Inferior parietal cortex (tissue), 1 donor: ENCODE measurements around the gene NCS1.
A peak's percentile ranks its signal among the peaks of the same experiment; 100 is the strongest.

ENCODE experiments used
- DNase-seq: peaks from one replicate; pipeline ENCODE4 v3.0.0-alpha.2; 2016; ENCODE audit errors: extremely low spot score

Gene NCS1

DNA sequence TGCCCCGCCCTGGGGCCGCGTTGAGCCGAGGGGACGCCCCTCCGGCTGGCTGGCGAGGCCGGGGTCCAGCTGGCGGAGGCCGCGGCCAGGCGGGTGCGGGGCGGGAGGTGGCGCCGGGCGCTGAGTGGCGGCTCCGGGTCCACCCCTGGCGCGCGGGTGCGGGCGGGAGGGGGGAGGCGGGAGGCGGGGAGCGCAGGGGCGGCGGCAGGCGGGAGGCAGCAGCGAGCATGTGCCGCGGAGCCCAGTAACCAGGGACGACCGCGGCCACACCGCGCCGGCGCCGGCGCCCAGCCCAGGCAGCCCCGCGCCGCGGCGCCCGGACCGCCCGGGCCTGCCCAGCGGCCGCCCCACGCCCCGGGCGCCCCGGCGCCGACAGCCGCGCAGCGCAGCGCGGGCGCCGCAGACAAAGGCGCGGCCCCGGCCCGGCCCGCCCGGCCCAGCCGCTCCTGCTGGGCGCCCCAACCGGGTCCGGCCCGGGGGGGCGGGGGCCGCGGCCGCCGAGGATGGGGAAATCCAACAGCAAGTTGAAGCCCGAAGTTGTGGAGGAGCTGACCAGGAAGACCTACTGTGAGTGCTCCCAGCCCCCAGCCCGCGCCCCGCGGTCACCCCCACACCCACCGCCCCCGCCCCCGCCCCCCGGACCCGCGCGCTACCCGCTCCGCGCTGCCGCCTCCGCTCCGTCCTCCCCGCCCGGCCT lies at the start of gene NCS1:
NCS1 (plus strand) TSS at position 244 of the 697 bp plus-strand sequence; CDS start at position 504, 260 bp downstream.
- no peak for DNase-seq

DNA sequence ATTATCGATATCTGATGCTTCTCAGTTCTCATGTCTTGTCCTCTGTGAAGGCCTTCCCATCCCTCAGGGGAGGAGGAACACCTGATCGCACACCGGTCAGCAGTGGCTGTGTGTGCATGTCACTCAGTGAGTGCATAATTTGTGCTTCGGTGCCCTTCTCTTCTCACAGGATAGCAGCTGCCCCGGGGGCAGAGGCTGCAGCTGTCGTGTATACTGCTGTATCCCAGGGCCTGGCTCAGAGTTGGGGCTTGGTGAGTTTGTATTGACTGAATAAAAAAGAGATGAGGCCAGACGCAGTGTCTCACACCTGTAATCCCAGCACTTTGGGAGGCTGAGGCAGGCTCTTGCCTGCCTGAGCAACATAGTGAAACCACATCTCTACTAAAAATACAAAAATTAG lies 49.7 kb upstream of the NCS1 start:
- no peak for DNase-seq

DNA sequence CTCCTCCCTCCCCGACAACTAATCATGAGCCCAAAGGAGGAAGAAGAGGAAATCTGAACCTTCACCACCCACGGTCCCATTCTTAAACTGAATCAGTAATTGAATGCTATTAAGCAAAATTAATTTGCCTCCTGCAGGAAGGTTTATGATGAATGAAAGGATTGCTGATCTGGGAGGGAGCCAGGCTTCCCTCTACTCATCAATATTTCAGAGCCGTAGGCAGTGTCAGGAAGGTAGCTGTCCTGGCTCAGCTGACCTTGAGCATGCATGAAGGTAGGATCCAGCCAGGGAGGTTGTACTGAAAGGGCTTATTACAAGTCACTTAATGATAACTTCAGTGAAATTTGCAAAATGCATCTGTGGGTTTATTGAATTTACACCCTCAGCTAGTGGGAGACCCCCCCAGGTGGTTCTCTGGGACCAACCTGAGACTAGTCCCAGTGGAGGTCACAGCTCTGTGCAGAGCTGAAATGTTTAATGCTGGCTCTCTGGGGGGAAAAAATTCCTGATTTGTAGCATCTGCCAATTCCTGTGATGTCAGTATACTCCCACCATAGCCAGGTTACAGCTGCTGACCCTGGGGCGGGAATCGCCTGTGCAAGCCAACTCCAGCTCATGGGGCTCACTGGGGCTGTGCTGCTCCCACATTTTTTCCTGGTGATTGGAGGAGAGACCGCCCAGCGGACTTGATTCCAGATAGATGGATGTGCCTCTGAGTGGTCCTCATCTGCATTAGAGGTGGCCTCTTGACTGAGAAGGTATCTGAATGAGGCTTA lies 47.9 kb upstream of the NCS1 start:
- no peak for DNase-seq

DNA sequence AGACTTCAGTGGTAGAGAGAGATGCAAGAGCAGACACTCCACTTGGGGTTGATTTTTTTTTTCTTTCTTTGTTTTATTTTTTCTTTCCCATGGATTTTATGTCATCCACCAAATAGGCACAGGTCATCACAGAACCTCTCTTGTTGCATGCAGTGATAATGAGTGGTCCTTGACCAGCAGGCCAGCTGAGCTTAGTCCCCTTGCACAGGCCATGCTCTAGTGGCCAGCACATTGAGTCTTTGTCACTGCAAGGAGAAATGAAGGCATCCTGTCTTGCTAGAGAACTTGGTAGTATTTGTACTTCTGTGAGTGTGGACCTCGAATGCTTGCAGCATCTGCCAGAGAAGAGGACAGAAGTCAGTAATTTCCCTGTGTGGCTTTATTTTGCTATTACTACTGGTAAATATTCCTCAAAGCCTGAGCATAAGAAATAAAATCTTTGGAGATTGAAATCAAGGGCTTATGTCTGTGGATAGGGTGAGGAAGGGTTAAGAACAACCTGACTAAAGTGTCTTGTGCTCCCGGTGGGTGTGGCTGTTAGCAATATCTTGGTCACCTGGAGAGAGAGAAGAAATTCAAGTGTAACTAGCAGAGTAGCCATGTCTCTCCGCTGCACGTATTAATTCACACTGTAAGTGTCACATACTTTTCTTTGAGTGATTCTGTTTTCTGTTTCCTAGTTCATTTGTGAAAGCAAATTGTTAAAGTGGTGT lies 45.3 kb upstream of the NCS1 start:
- DNase-seq, result no peak

DNA sequence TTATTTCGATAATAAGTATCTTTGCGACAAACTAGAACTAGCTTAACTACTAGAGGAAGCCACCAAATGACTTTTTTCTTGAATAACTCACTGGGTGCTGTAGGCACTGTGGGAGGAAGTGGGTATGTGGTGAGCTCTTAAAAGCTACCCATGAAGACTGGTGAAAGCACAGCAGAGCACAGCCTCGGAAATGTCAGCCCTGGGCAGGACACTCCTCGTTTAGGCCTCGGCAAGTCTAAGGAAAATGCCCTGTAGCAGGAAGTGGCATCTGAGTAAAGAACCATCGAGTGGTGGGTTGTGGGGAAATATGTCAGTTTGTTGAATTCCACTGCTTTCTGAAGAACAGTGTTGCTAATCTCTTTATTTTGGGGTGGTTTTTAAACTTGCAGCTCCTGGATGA lies 44.0 kb upstream of the NCS1 start:
- DNase-seq, result no peak

DNA sequence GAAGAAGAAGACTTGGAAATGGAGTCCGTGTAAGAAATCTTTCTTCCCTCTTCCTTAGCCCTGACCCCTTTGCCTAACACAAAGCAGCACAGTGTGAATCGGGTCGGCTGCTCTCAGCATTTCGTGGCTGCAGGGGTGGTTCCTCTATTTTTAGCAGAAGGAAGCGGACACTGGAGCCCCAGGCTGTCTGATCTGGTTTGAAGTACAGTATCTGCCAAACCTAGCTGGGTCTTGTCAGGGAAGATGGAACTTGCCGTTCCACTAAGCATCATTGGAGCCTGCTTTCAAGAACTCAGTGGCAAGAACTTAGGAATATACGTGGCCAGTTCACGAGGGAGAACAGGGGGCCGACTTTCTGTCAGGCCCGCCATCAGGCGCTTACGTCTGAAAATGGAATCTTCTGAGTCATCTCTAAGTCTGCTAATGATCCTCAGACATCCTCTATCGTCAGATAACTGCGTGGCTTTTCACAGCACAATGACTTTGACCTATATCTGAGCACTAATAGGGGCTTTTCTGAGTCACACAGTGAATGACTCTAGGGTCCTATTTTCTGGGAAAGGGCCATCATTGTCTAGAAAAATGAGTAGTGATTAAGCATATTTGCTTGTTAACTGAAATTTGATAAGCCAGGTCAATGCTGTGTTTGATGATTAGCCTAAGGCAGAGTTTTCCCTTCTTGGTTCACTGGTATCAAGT lies 43.3 kb upstream of the NCS1 start:
- DNase-seq, result no peak

DNA sequence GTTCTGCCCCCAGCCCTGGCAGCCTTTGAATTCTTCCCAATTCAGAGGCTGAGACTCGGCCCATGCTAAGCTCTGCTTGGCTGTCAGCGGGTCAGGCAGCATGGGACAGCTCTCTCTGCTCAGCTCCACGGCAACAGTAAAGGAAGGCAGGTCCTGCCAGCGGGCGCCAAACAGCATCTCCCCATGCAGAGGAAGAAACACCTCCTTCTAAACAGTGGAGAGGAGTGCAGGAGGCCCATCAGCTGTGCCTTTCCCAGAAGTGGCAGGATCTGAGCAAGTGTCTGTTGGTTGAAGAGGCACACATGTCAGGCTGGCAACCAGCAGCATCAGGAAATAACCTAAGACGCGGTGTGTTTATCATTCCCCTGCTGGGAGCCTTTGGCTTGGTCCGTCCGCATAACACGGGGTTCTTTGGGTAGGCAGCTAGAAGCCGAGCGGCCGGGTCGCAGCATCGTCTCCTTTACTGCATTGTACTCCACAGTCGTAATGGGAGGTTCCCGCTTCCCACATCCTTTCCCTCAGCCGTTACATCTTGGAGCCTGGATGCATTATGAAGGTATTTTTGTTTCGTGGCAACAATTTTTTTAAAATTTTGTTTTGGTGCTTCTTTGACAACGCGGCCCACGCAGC lies 42.7 kb upstream of the NCS1 start:
- no peak for DNase-seq

DNA sequence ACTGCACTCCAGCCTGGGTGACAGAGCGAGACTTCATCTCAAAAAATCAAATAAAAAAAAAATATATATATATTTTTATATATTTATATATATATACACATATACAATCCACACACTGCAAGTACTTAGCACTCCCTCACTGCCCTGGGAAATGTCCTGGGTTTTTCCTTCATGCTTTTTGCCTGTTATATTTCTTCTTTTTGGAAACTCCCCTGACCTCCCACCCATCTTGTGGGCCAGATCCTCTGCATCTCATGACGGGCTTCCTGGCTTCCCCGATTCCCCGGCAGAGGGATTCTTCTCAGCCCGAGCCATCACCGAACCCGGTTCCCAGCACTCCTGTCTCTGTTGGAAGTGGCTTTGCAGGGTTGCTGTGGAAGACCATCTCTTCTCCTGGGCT lies 39.5 kb upstream of the NCS1 start:
- DNase-seq, result no peak

DNA sequence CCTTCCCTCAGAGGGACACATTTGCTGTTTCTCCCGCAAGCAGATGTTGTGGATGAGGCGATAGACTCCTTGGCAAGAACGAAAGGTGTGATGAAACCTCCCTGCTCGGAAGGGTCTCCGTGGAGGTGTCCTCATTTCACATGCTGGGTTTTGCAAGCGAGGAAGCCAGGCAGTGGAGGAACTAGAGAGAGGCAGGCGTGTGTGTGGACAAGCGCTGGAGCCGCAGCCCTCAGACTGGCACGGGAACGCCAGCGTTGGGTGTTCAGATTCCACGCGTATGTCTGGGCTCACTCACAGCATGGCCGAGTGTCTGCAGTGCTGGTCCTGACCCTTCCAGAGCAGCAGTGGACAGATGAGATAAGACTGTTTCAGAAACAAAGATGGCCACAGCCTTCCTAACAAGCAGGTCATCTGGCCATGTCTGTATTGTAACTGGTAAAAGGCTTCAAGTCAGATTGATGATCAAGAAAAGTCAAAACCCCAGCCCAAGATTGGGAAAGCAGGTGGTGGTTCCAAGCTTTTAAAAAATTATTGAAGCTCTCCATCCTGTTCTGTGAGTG lies 35.0 kb upstream of the NCS1 start:
- DNase-seq, result no peak

DNA sequence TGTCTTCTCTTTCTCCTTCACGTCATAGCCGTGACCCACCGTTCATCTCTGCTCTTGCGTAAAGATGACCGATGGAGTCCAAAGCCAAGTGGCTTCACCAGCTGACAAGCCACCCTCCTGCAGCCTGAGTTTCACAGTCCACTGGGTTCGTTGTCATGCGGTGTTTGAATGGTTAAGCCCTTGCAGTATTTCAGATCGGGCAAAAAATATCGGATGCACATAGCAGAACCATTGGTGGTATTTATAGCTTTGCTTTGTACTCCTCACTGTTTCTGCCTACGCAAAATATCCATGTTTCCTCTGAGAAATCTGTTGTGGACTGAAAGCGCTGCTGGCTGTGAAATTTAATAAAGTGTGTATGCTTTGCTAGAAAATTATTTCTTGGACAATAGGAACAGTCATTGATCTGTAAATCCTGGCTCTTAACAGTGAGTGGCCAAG lies 34.5 kb upstream of the NCS1 start:
- DNase-seq, result no peak

DNA sequence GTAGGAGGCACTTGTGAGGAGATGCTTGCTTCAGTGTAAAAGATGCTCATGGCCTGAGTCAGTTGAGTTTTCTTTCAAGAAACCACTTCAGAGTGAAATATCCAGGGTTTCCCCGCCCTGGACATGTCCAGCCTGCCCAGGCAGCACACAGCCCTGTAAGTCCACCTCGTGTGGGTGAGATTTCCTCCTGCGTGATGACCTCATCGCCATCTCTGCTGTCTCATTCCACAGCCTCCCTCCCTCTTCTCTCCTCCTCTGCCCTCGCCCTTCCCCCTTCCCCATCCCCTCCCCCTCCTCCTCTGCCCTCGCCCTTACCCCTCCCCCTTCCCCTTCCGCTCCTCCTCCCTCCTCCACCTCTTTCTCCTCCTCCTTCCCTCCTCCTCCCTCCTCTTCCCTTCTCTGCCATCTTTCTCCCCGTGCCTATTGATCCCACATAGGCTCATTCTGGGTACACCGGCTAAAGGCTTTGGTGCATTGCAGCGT lies 34.0 kb upstream of the NCS1 start:
- DNase-seq, result no peak

DNA sequence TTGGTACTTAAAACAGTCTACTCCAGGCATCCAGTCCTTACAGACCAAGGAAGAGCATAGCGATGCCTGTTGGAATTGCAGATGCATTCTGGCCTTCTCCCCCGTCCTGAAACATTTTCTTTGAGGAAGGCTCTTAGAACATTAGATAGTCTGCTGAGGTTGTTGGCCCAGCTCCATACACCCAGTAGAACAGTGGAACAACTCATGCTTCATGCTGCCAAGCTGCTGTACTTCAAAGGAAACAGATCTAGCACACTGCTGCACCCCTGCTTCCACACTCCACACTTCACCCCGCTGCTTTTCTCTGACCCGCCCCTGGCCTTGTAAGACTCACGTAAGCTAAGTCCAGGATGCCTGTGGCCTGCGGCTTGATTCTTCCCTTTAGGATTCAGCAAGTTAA lies 33.4 kb upstream of the NCS1 start:
- DNase-seq, result peak; percentile 66

DNA sequence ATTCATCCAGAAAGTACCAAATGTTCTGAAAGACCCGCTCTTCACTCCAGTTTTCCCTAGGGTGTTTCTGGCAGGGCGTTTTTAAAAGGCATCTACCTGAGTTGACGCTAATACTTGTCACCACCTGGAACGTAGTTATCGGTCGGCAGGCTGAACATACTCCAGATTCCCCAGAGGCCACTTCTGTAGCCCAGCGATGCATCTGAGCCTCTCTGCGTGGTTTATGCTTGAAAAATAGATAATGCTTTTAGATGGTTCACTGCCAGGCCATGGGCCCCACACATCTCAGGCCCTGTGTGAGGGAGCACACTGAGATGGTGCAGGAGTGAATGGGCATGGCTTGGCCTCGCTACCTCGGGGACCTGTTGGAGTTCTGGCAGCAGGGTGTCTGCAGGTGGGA lies 33.0 kb upstream of the NCS1 start:
- no peak for DNase-seq

DNA sequence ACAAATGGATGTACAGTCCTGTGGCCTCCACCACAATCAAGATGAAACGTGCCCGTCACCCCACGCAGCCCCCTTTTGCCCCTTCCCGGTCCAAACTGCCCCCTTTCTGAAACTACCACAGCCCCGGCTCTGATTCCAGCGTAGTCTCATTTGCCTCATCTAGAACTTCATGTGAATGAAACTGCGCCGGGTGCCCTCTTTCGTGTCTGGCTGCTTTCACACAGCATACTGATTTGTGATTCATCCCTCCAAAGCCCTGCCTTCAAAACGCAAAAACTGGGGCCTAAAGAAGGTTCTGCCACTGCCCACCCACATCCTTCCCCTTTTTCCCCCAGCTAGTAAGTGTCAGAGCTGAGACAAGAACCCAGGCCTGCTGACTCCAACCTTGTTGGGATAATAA lies 31.5 kb upstream of the NCS1 start:
- DNase-seq, result no peak

DNA sequence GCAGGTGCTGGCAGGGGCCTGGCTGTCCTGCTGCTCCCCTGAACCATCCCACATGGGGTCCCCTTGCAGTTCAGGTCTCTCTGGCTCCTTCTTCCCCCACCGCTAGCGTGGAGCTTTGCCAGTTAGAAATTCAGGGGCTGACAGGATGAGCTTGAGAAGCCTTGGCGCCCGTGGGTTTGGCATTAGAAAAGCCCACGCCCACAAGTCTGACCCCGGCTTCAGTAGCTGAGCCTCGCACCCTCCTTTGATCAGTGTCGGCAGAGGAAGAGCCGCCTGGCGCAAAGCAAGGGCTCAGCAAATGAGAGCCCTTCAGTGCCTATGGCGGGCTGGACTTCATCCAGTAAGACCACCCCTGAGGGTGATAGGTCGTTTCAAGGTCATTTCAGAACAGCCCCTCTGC lies 30.1 kb upstream of the NCS1 start:
- no peak for DNase-seq

DNA sequence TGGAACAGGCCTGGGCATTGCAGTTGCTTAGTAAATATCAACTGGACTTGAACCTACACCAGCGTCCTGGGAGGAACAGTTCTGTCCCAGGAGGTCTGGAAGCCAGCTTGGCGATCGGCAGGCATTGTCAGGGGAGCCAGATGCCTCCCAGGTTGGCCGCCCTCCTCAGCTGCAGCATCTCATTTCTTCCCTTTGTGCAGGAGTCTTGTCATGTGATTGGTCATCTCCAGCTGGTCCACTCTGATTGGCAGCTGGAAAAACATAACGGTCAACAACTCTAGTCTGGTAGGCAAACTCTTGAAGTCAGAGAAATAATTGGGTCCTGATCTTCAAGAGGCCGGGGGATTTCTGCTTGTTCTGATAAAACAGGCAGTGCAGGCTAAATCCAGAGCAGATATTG lies 29.6 kb upstream of the NCS1 start:
- DNase-seq, result no peak

DNA sequence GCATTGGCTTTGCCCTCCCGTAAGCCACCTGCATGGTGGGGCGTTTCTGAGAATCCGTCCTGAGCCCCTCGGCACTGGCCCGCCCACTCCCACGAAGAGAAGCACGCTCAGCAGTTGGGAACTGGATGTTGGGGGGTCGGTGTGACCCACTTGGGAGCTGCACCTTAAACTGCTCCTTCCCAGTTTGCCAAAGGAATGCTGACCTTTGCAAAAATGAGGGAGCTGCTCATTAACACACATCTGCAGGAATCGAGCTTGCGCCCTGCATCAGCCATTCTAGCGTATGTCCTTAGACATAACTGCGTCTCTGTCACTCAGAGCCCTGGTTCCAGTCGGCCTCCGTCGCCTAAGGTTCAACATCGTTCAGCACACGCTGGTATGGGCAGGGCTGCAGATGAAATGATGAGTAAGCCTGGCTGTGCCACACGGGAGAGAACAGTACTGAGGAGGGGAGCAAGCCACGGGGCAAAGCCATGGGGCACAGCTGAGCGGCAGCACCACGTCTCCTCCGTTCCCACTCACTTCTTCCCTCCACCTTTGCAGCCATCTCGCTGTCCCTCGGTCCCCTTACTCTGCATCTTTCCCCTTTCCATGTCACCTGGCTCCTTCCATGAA lies 28.8 kb upstream of the NCS1 start:
- DNase-seq, result no peak

DNA sequence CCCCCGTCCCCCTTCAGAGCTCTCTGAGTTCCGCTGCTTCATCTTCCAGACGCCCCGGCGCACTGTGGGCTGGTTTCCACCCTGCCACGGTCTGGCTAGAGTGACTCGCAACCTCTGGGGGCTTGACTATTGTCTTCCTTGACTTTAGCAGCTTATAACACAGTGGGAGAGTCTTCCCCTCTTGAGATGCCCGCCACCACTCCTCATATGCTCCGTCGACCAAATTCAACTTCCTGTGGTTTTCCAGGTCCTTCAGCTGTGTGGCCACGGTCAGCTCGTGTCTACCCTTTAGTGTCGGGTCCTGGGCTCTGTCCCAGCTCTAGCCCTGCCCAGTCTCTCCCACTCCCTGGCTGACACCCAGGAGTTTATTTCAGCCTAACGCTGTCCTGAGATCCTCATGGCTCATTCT lies 28.2 kb upstream of the NCS1 start:
- DNase-seq, result no peak

DNA sequence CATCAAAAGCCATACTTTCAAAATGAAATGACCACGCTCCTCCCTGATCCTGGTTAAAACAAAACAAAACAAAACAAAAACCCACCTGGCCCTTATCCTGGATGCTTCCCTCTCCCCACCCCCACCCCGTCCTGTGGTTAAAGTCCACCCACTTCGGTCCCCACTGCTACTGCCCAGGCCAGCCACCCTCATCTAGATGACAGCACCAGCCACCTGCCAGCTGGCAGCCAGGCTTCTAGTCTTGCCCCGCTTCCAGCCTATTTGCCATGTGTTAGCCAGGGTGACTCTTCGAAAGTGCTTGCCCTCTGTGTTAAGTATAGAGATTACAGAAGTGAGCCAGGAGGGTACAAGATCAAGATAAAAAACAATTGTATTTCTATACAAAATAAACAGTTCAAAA lies 27.5 kb upstream of the NCS1 start:
- no peak for DNase-seq

DNA sequence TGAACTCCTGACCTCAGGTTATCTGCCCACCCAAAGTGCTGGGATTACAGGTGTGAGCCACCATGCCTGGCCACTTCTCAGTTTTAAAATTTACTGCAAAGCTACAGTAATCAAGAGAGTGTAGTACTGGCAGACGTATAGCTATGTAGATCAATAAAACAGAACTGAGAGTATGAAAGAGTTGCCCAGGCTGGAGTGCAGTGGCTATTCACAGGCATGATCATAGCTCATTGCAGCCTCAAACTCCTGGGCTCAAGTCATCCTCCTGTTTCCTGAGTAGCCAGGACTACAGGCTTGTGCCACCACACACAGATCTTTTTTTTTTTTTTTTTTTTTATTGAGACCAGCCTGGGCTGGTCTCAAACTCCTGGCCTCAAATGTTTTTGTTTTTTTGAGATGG lies 26.5 kb upstream of the NCS1 start:
- no peak for DNase-seq

DNA sequence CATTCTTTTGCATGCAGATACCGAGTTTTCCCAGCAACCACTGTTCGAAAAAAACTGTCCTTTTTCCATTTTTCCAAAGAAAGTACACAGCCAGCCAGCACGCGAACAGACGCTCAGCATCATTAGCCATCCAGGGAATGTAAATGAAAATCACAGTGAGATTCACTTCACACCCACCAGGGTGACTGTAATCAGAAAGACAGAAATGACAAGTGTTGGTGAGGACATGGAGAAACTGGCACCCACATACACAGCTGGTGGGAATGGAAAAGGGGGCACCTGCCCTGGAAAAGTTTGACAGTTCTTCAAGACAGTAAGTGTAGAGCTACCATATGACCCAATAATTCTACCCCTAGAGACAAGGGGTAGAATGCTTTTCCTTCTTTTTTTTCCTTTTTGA lies 25.0 kb upstream of the NCS1 start:
- no peak for DNase-seq
